ENCODE results near the gene DSC2.

Gene DSC2

DNA sequence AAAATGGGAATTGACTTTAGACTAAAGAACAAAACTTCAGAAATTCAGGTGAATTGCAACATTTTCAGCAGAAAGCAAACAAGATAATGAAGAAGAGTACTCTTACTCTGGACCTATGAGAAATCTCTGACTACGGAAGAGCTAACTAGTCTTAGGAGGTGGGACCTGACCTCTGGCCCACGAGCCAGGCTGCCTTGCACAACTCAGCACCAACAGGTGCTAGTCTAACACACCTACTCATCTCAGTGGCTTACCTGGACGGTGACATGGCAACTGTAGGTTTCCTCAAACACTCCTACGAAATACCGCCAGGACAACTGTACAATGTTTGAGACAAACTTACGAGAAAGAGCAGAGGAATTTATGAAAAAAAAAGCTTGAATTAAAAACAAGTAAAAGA lies 56.6 kb downstream of the DSC2 start:
- H3K9me3 ChIP-seq (ENCODE audit: insufficient read depth, low read length, severe bottlenecking) = peaks cover 5% of the 10 kb centered on the region
- H3K9ac ChIP-seq (ENCODE audit: low read depth, low read length) = no peak overlapping the region
- H3K27me3 ChIP-seq (ENCODE audit: insufficient read depth, low read length, poor library complexity) = no peaks in the 10 kb centered on the region
- DNase-seq (no peak), ATAC-seq (ENCODE audit: insufficient read depth, low read depth) (no peak)
- no peaks in the 10 kb centered on the region for H3K4me1 ChIP-seq (ENCODE audit: insufficient read depth, low read length)
- H3K4me2 ChIP-seq (ENCODE audit: insufficient read depth, low read length) = no peak overlapping the region
- no peaks in the 10 kb centered on the region for H3K79me2 ChIP-seq (ENCODE audit: insufficient read depth, low read length)
- TF ChIP-seq, protein P1, sequence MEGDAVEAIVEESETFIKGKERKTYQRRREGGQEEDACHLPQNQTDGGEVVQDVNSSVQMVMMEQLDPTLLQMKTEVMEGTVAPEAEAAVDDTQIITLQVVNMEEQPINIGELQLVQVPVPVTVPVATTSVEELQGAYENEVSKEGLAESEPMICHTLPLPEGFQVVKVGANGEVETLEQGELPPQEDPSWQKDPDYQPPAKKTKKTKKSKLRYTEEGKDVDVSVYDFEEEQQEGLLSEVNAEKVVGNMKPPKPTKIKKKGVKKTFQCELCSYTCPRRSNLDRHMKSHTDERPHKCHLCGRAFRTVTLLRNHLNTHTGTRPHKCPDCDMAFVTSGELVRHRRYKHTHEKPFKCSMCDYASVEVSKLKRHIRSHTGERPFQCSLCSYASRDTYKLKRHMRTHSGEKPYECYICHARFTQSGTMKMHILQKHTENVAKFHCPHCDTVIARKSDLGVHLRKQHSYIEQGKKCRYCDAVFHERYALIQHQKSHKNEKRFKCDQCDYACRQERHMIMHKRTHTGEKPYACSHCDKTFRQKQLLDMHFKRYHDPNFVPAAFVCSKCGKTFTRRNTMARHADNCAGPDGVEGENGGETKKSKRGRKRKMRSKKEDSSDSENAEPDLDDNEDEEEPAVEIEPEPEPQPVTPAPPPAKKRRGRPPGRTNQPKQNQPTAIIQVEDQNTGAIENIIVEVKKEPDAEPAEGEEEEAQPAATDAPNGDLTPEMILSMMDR (IDR thresholded peaks at IDR 0.05; ENCODE audit: borderline replicate concordance, extremely low read depth, low read length, poor library complexity, severe bottlenecking) = no peak
- TF ChIP-seq EZH2 (IDR thresholded peaks at IDR 0.05; ENCODE audit: borderline replicate concordance, low read depth, low read length, severe bottlenecking) = no peak
- no peak overlapping the region for H3K4me3 ChIP-seq (ENCODE audit: low read depth in 1 of 2, low read length in 2 of 2)
- no peak overlapping the region for H2AFZ ChIP-seq (ENCODE audit: low read depth, low read length)
- H3K27ac ChIP-seq (ENCODE audit: low read length) = no peak overlapping the region
- no peaks in the 10 kb centered on the region for H3K36me3 ChIP-seq (ENCODE audit: insufficient read depth, low read length)
- H4K20me1 ChIP-seq (ENCODE audit: insufficient read depth, low read length) = no peaks in the 10 kb centered on the region

GRCh38 chr18:31044926-31045325 lies 57.3 kb downstream of the DSC2 start:
- TF ChIP-seq, protein P1 (IDR thresholded peaks at IDR 0.05; ENCODE audit: borderline replicate concordance, extremely low read depth, low read length, poor library complexity, severe bottlenecking) = no peak
- TF ChIP-seq EZH2 (IDR thresholded peaks at IDR 0.05; ENCODE audit: borderline replicate concordance, low read depth, low read length, severe bottlenecking) = no peak
- no peak overlapping the region for H3K4me2 ChIP-seq (ENCODE audit: insufficient read depth, low read length)
- no peaks in the 10 kb centered on the region for H3K27me3 ChIP-seq (ENCODE audit: insufficient read depth, low read length, poor library complexity)
- H3K79me2 ChIP-seq (ENCODE audit: insufficient read depth, low read length) = no peaks in the 10 kb centered on the region
- no peaks in the 10 kb centered on the region for H3K4me1 ChIP-seq (ENCODE audit: insufficient read depth, low read length)
- H2AFZ ChIP-seq (ENCODE audit: low read depth, low read length) = no peak overlapping the region
- H3K36me3 ChIP-seq (ENCODE audit: insufficient read depth, low read length) = no peaks in the 10 kb centered on the region
- ATAC-seq (ENCODE audit: insufficient read depth, low read depth) (no peak), DNase-seq (no peak)
- H3K9ac ChIP-seq (ENCODE audit: low read depth, low read length) = no peak overlapping the region
- no peak overlapping the region for H3K4me3 ChIP-seq (ENCODE audit: low read depth in 1 of 2, low read length in 2 of 2)
- H3K9me3 ChIP-seq (ENCODE audit: insufficient read depth, low read length, severe bottlenecking) = peaks cover 5% of the 10 kb centered on the region
- no peaks in the 10 kb centered on the region for H4K20me1 ChIP-seq (ENCODE audit: insufficient read depth, low read length)
- H3K27ac ChIP-seq (ENCODE audit: low read length) = no peak overlapping the region

DNA sequence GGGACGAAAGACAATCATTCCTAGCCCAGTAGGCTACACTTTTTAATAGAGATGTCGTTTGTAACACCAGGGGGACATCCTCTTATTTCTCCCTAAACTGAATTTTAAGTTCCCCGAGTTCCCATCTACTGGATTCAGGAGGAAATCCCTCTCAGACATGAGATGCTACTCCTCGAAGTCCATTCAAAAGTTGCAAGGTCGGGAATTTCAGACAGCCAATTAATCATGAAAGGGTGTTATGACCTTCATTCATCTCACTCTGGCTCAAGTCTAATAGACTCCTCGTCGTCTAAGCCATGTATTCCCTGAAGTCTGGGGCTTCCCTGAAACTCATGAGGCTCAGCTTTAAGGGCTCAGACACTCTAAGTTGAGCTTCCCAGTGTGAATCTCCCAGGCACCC lies 58.5 kb downstream of the DSC2 start:
- H4K20me1 ChIP-seq (ENCODE audit: insufficient read depth, low read length) = no peaks in the 10 kb centered on the region
- H3K36me3 ChIP-seq (ENCODE audit: insufficient read depth, low read length) = no peaks in the 10 kb centered on the region
- DNase-seq (no peak), ATAC-seq (ENCODE audit: insufficient read depth, low read depth) (no peak)
- no peak overlapping the region for H2AFZ ChIP-seq (ENCODE audit: low read depth, low read length)
- no peaks in the 10 kb centered on the region for H3K79me2 ChIP-seq (ENCODE audit: insufficient read depth, low read length)
- no peak overlapping the region for H3K9ac ChIP-seq (ENCODE audit: low read depth, low read length)
- H3K27me3 ChIP-seq (ENCODE audit: insufficient read depth, low read length, poor library complexity) = no peaks in the 10 kb centered on the region
- no peaks in the 10 kb centered on the region for H3K4me1 ChIP-seq (ENCODE audit: insufficient read depth, low read length)
- no peak overlapping the region for H3K27ac ChIP-seq (ENCODE audit: low read length)
- peaks cover 5% of the 10 kb centered on the region for H3K9me3 ChIP-seq (ENCODE audit: insufficient read depth, low read length, severe bottlenecking)
- H3K4me3 ChIP-seq (ENCODE audit: low read depth in 1 of 2, low read length in 2 of 2) = no peak overlapping the region
- H3K4me2 ChIP-seq (ENCODE audit: insufficient read depth, low read length) = no peak overlapping the region
- TF ChIP-seq, protein P1 (IDR thresholded peaks at IDR 0.05; ENCODE audit: borderline replicate concordance, extremely low read depth, low read length, poor library complexity, severe bottlenecking) = no peak
- no peak for TF ChIP-seq EZH2 (IDR thresholded peaks at IDR 0.05; ENCODE audit: borderline replicate concordance, low read depth, low read length, severe bottlenecking)
